HG03066 (cell line): ENCODE measurements around the gene BORA.
"Not testable (repeated sequence)": the region's sequence is repeated elsewhere in the genome, so short reads cannot be mapped to it uniquely, and the experiment has no call there.

Source experiments
- ATAC-seq: cut with Tn5 transposase; IDR thresholded peaks from one replicate; pipeline ENCODE4 v1.9.1; 2021; ENCODE audit warnings: low read depth; ENCODE audit not compliant: unreplicated experiment

Gene BORA

GRCh38 chr13:72757792-72758535, 30.2 kb downstream of the BORA start:
- no peak for ATAC-seq

- ATAC-seq: no peak
Observed at GRCh38 chr13:72760189-72760588, 32.5 kb downstream of the BORA start.

GRCh38 chr13:72763411-72763810, 35.7 kb downstream of the BORA start:
- no peak for ATAC-seq

- ATAC-seq: no peak
Observed at GRCh38 chr13:72774019-72774418, 46.3 kb downstream of the BORA start.

- peak; percentile 96 for ATAC-seq
Observed at GRCh38 chr13:72781451-72782439, 54.0 kb downstream of the BORA start, which contains the start of the genes DIS3 and PIBF1. TSS of gene DIS3 (minus strand) at chr13:72781900. CDS start at chr13:72781832, 68 bp downstream. TSS of gene PIBF1 (plus strand) at chr13:72782133. CDS start at chr13:72783470, 1,337 bp downstream.

- ATAC-seq: no peak
Observed at GRCh38 chr13:72782717-72783116, 55.0 kb downstream of the BORA start.

GRCh38 chr13:72784679-72785078, 57.0 kb downstream of the BORA start:
- not testable (repeated sequence) for ATAC-seq

GRCh38 chr13:72788831-72789230, 61.1 kb downstream of the BORA start:
- no peak for ATAC-seq

- ATAC-seq: no peak
Observed at GRCh38 chr13:72792640-72793039, 64.9 kb downstream of the BORA start.

- no peak for ATAC-seq
Observed at GRCh38 chr13:72798817-72799216, 71.1 kb downstream of the BORA start.

- no peak for ATAC-seq
Observed at GRCh38 chr13:72804301-72804700, 76.6 kb downstream of the BORA start.
